ENCODE results near the gene OXTR. TPM values are rescaled to one million over a fixed set of nuclear protein-coding genes. Genes with fewer than 3 reads are reported as not detected.

OXTR gene
- total RNA-seq = under 1 TPM in 1 of 5 donors, not detected in 4; 0.73 TPM
- 1 to 10 TPM in 1 of 3 donors, not detected in 2; 1.1 TPM for polyA plus RNA-seq
- long read RNA-seq, donor 1 = 0 reads
- long read RNA-seq, donor 2 = 0 reads
- long read RNA-seq, donor 3 = 0 reads
- long read RNA-seq, donor 4 = 0 reads
- long read RNA-seq, donor 5, full-length matches to known transcripts = 1 of 1 reads
- long read RNA-seq, donor 5, partial matches to known transcripts = 0 of 1 reads
- long read RNA-seq, donor 5, other reads (novel, unspliced or antisense) = 0 of 1 reads
- long read RNA-seq, donor 6 = 0 reads
- long read RNA-seq, donor 7 = 0 reads
- long read RNA-seq, donor 8 = 0 reads
- long read RNA-seq, donor 9 = 0 reads
- long read RNA-seq, donor 10 = 0 reads

DNA sequence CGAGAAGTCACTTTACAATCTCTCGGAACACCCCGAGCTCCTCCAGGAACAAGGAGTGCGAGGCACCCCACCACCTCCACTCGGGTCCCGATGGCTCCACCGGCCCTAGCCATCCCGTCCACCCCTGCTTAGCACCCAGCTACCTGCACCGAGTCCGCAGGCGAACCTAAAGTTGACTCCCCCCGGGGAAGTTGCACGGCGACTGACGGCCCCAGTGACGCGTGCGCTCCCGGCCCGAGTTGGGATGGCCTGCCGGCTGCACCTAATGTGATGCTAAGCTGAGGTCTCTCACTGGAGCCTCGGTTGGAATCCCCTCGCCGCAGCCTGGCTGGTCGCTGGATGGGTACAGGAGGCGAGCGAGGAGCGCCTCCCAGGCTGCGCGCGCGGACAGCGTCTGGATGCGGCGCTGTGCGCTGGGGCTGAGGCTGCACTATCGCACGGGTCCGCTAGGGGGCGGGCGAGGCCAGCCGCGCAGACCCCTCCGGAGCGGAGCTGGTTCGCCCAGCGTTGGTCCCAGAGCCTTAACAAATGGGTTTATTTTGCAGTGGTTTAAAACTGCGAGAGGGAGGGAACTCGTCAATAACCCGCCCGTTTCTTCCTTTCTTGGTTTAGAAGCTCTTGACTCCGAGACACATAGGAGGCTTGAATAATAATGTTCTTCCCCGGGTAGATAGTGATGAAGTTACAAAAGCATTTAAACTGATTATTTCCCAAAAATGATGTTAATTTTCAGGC is at the start of gene OXTR:
Gene OXTR, minus strand, starts transcription at position 526 of the 735 bp plus-strand sequence. CDS start 1,426 bp downstream, outside the sequence.
- Histone ChIP-seq H3K27ac (no peak within 1 kb of the TSS), H3K4me3 (peak within 1 kb of the TSS; percentile 25 to 46 (median 34)), H3K4me1 (peaks cover 23 to 29% (median 26%) of the 10 kb centered on the region in 4 donors), H3K9me3 (no peaks in the 10 kb centered on the region), H3K27me3 (peaks cover 14 to 60% (median 28%) of the 10 kb centered on the region in 3 donors), H3K36me3 (no peaks in the 10 kb centered on the region)
- 4 to 8% (median 7%) methylated on average over 39 to 53 of the region's 53 CpGs for WGBS, 5 donors
- intact Hi-C loops (cut with DNase I; ENCODE audit: low total_unique reads) = no loop called here
- DNase-seq = peak; percentile 54 to 90
- TF ChIP-seq POLR2AphosphoS5 (IDR thresholded peaks at IDR 0.05) = no peak
- no peak for TF ChIP-seq EP300 (IDR thresholded peaks at IDR 0.05)
- no peak for TF ChIP-seq POLR2A (IDR thresholded peaks at IDR 0.05)
- TF ChIP-seq, protein P1, sequence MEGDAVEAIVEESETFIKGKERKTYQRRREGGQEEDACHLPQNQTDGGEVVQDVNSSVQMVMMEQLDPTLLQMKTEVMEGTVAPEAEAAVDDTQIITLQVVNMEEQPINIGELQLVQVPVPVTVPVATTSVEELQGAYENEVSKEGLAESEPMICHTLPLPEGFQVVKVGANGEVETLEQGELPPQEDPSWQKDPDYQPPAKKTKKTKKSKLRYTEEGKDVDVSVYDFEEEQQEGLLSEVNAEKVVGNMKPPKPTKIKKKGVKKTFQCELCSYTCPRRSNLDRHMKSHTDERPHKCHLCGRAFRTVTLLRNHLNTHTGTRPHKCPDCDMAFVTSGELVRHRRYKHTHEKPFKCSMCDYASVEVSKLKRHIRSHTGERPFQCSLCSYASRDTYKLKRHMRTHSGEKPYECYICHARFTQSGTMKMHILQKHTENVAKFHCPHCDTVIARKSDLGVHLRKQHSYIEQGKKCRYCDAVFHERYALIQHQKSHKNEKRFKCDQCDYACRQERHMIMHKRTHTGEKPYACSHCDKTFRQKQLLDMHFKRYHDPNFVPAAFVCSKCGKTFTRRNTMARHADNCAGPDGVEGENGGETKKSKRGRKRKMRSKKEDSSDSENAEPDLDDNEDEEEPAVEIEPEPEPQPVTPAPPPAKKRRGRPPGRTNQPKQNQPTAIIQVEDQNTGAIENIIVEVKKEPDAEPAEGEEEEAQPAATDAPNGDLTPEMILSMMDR (IDR thresholded peaks at IDR 0.05) = peak in 5 of 7 experiments; percentile 68 to 99 (median 97)

DNA sequence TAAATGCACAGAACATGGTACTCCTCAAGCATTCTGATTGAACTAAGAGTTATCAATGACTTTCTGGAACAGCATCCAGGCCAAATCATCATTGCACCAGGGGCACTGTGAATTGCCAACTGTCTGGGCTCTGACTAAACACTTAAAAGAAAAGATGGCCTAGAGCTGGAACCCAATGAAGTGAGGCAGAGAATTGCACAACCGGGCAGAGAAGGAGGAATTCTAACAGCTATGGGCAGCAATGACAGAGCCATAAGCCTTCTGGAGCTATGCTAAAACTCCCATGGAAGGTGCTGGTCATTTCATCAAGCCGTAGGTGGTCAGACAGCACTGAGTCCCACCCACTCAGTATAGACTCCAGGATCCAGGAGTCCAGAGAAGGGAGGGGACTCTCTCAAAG is 48.1 kb upstream of the OXTR start:
- peaks cover 0 to 50% (median 40%) of the 10 kb centered on the region in 4 donors for H3K9me3 ChIP-seq
- no peaks in the 10 kb centered on the region for H3K27me3 ChIP-seq
- no peak for TF ChIP-seq EP300 (IDR thresholded peaks at IDR 0.05)
- no peak for TF ChIP-seq POLR2AphosphoS5 (IDR thresholded peaks at IDR 0.05)
- TF ChIP-seq, protein P1 (IDR thresholded peaks at IDR 0.05) = no peak
- no peak for TF ChIP-seq POLR2A (IDR thresholded peaks at IDR 0.05)
- WGBS, 5 donors = 87 to 93% (median 92%) methylated on average over 2 of the region's 2 CpGs
- no peaks in the 10 kb centered on the region for H3K36me3 ChIP-seq
- H3K27ac ChIP-seq = no peak overlapping the region
- DNase-seq = no peak
- H3K4me3 ChIP-seq = no peak overlapping the region
- H3K4me1 ChIP-seq = no peaks in the 10 kb centered on the region
- intact Hi-C loops (cut with DNase I; ENCODE audit: low total_unique reads) = no loop called here

DNA sequence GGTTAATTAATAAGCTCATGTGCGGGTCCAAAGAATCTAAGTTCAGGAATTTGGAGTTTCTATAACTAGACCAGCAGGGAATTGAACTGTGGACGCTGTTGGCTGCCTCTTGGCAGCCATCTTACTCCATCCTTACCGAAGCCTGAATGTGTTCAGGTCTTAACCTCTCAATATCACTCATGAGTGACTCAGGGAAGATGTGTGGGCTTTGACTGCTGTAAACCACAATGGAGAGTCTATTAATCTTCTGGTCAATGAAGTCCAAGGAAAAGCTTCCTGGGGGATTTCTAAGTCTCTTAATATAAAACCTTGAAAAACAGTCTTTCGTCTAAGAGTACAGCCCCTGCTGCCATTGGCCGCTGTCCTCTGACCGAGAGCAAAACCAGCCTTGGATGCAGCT is 46.7 kb upstream of the OXTR start:
- no peak for TF ChIP-seq POLR2A (IDR thresholded peaks at IDR 0.05)
- no peak for TF ChIP-seq EP300 (IDR thresholded peaks at IDR 0.05)
- TF ChIP-seq, protein P1 (IDR thresholded peaks at IDR 0.05) = no peak
- no peak for TF ChIP-seq POLR2AphosphoS5 (IDR thresholded peaks at IDR 0.05)
- no peaks in the 10 kb centered on the region for H3K27me3 ChIP-seq
- no peaks in the 10 kb centered on the region for H3K4me1 ChIP-seq
- 93 to 99% (median 94%) methylated on average over 6 of the region's 6 CpGs for WGBS, 5 donors
- no peak for DNase-seq
- H3K9me3 ChIP-seq = peaks cover 0 to 48% (median 39%) of the 10 kb centered on the region in 4 donors
- H3K4me3 ChIP-seq = no peak overlapping the region
- H3K36me3 ChIP-seq = no peaks in the 10 kb centered on the region
- no peak overlapping the region for H3K27ac ChIP-seq
- intact Hi-C loops (cut with DNase I; ENCODE audit: low total_unique reads) = no loop called here

DNA sequence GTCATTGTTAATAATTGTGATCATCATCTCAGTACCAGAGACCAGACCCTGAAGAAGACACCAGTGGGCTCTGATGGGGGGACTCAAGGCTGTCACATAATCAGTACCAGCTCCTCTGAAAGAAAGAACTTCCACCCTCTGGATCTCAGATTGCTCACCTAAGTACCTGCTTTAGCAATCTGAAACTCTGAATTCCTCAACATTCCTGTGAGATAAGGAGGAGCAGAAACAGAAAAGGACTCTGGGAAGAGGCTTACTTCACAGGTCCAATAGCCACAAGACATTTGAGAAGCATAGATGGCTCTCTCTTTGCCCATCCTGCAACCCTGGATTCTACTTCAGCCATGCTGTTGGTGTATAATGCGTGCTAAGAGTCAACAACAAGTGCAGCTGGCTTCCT is 44.0 kb upstream of the OXTR start:
- H3K9me3 ChIP-seq = peaks cover 0 to 25% (median 14%) of the 10 kb centered on the region in 4 donors
- WGBS, 5 donors = 76 to 91% (median 77%) methylated on average over 1 of the region's 1 CpG
- no peaks in the 10 kb centered on the region for H3K36me3 ChIP-seq
- no peak for DNase-seq
- intact Hi-C loops (cut with DNase I; ENCODE audit: low total_unique reads) = no loop called here
- TF ChIP-seq EP300 (IDR thresholded peaks at IDR 0.05) (no peak), POLR2A (IDR thresholded peaks at IDR 0.05) (no peak), POLR2AphosphoS5 (IDR thresholded peaks at IDR 0.05) (no peak)
- TF ChIP-seq, protein P1 (IDR thresholded peaks at IDR 0.05) = no peak
- no peak overlapping the region for H3K4me3 ChIP-seq
- H3K27me3 ChIP-seq = no peaks in the 10 kb centered on the region
- no peaks in the 10 kb centered on the region for H3K4me1 ChIP-seq
- H3K27ac ChIP-seq = no peak overlapping the region
